Panc1 (cell line): Measurements from ENCODE around the gene USP32. TPM values are rescaled to one million over a fixed set of nuclear protein-coding genes. Genes with fewer than 3 reads are reported as not detected.

Source experiments
- ATAC-seq: fragments of 200-7000 bp; cut with Tn5 transposase; 2 replicates; pipeline ENCODE4 v1.9.1; 2020; ENCODE audit warnings: mild to moderate bottlenecking, moderate library complexity
- BruUV-seq: library from RNA; stranded (reverse); fragments of 400-500 nt; replicated peaks from 2 replicates; lab custom pipeline; 2021; lab: Mats Ljungman, UMichigan
- CTCF ChIA-PET: fragments of 300-600 bp; sonication (Branson Sonifier 250); formaldehyde crosslinking; loops from one replicate; lab custom pipeline; 2022; ENCODE audit warnings: antibody characterized with exemption; lab: Charles Lee
- POLR2A ChIA-PET: fragments of 300-600 bp; sonication (Branson Sonifier 250); formaldehyde crosslinking; loops from one replicate; lab custom pipeline; 2022; ENCODE audit warnings: antibody characterized with exemption; lab: Charles Lee
- DNase-seq: peaks from one replicate; pipeline ENCODE4 v3.0.0-alpha.2; 2010; ENCODE audit warnings: low read depth, low spot score
- H3K27ac ChIP-seq: 2 replicates; pipeline ENCODE4 v1.5.1; 2011; ENCODE audit warnings: mild to moderate bottlenecking, low read length, inconsistent platforms
- H3K27me3 ChIP-seq: fragments of 200-500 bp; sonication (Bioruptor generic); 2 replicates; pipeline ENCODE4 v1.6.0; 2014; ENCODE audit warnings: low read length, inconsistent platforms; ENCODE audit not compliant: control insufficient read depth, insufficient read depth
- H3K36me3 ChIP-seq: fragments of 200-500 bp; sonication (Bioruptor generic); 2 replicates; pipeline ENCODE4 v1.5.1; 2014; ENCODE audit warnings: inconsistent platforms, mild to moderate bottlenecking, low read length, moderate library complexity; ENCODE audit not compliant: control insufficient read depth, insufficient read depth
- H3K4me1 ChIP-seq: 2 replicates; pipeline ENCODE4 v1.5.1; 2011; ENCODE audit warnings: inconsistent platforms, mild to moderate bottlenecking, low read length, moderate library complexity; ENCODE audit not compliant: control insufficient read depth, insufficient read depth
- H3K4me3 ChIP-seq, 2 experiments: 2 replicates each; pipeline ENCODE4 v1.5.1; 2011 to 2012; ENCODE audit warnings: low read depth in 2 of 2, low read length in 2 of 2, mild to moderate bottlenecking in 2 of 2, inconsistent platforms in 1 of 2, moderate library complexity in 1 of 2
- H3K9me3 ChIP-seq: fragments of 200-500 bp; sonication (Bioruptor generic); 2 replicates; pipeline ENCODE4 v1.5.1; 2014; ENCODE audit warnings: low read depth, mild to moderate bottlenecking, inconsistent platforms, low read length, moderate library complexity; ENCODE audit not compliant: control insufficient read depth, insufficient read depth
- POLR2AphosphoS5 ChIP-seq: IDR thresholded peaks from 2 replicates; pipeline ENCODE4 v1.6.1; 2012; ENCODE audit warnings: mild to moderate bottlenecking, low read depth, low read length, moderate library complexity
- SIN3A ChIP-seq: IDR thresholded peaks from 2 replicates; pipeline ENCODE4 v1.6.1; 2012; ENCODE audit warnings: low read depth, mild to moderate bottlenecking, low read length, moderate library complexity, borderline replicate concordance; ENCODE audit not compliant: insufficient read depth
- TCF7L2 ChIP-seq: IDR thresholded peaks from 2 replicates; pipeline ENCODE4 v1.6.1; 2011; ENCODE audit warnings: mild to moderate bottlenecking, low read depth, low read length, inconsistent platforms
- in situ Hi-C: cut with HindIII; loops from 2 replicates; pipeline ENCODE4 v1.10.0; 2016; ENCODE audit warnings: low sequenced_read_pairs, low pct_unique_long_range_greater_than_20kb
- intact Hi-C: fragments of 100-400 bp; cut with micrococcal nuclease; formaldehyde crosslinking; loops from one replicate; pipeline ENCODE4 v1.10.0; 2022; ENCODE audit not compliant: unreplicated experiment
- total RNA-seq: library from RNA; stranded (reverse); gene quantifications from one replicate; pipeline ENCODE4 v1.2.1, GENCODE V29; 2021; ENCODE audit not compliant: unreplicated experiment
- TF ChIP-seq, protein P1 (sequence below), 2 experiments: IDR thresholded peaks; 2 replicates each; pipeline ENCODE4 v1.6.1; 2011 to 2012; ENCODE audit warnings: low read depth in 2 of 2, control low read depth in 1 of 2, low read length in 1 of 2, mild to moderate bottlenecking in 1 of 2, moderate library complexity in 1 of 2; ENCODE audit not compliant: insufficient read depth in 1 of 2
- TF ChIP-seq, protein P2 (sequence below): fragments of 450-650 bp; IDR thresholded peaks from 2 replicates; pipeline ENCODE4 v1.5.1; 2017; ENCODE audit warnings: mild to moderate bottlenecking

Gene USP32
- total RNA-seq, 1 experiment from 2014 or later, result 45.5 TPM

DNA sequence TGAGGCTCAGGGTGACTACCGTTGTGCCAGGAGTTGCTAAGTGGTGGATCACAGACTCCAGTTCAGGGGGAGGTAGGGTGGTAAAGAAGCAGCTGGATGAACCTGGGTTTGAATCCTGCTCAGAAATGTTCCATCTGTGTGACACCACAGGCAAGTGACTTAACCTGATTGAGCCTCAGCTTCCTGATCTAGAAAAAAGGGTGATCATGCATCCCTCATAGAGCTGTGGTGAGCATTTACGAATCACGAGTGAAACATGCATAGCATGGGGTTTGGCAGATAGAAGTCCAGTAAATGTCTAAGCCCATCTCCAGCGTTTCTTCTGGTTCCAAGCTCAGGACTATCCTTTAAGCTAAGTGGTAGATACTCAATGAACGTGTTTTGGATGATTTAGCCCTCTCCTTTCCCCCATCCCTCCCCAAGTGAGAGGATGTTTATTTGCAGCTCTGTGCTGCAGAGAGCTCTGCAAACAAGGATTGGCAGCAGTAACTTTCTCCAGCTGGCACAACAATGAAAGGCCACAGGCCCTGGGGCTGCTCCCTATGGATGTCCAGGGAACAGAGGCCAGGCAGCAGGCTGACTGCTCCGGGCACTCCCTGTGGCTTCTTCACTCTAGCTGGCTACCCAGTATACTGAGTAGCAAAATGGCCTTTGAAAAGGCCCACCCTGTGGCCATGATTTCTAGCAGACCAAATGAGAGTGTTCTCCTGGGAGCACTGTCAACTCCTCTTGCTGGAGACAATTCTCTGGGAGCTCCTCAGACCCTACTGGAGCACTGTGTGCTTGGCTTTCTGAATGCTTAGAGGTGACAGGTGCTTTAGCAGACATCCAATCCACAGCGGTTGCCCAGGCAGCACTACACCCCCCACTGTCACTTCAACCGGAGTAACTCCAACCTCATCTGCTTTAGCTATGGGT lies 220.8 kb downstream of the USP32 start:
- TF ChIP-seq, protein P1, sequence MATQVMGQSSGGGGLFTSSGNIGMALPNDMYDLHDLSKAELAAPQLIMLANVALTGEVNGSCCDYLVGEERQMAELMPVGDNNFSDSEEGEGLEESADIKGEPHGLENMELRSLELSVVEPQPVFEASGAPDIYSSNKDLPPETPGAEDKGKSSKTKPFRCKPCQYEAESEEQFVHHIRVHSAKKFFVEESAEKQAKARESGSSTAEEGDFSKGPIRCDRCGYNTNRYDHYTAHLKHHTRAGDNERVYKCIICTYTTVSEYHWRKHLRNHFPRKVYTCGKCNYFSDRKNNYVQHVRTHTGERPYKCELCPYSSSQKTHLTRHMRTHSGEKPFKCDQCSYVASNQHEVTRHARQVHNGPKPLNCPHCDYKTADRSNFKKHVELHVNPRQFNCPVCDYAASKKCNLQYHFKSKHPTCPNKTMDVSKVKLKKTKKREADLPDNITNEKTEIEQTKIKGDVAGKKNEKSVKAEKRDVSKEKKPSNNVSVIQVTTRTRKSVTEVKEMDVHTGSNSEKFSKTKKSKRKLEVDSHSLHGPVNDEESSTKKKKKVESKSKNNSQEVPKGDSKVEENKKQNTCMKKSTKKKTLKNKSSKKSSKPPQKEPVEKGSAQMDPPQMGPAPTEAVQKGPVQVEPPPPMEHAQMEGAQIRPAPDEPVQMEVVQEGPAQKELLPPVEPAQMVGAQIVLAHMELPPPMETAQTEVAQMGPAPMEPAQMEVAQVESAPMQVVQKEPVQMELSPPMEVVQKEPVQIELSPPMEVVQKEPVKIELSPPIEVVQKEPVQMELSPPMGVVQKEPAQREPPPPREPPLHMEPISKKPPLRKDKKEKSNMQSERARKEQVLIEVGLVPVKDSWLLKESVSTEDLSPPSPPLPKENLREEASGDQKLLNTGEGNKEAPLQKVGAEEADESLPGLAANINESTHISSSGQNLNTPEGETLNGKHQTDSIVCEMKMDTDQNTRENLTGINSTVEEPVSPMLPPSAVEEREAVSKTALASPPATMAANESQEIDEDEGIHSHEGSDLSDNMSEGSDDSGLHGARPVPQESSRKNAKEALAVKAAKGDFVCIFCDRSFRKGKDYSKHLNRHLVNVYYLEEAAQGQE (IDR thresholded peaks at IDR 0.05; ENCODE audit: insufficient read depth in 1 of 2, low read depth in 2 of 2, low read length in 1 of 2), result no peak
- TF ChIP-seq SIN3A (no peak), POLR2AphosphoS5 (peak; percentile 37; the same call in 1 of the 2 replicates), TCF7L2 (no peak)
- TF ChIP-seq, protein P2, sequence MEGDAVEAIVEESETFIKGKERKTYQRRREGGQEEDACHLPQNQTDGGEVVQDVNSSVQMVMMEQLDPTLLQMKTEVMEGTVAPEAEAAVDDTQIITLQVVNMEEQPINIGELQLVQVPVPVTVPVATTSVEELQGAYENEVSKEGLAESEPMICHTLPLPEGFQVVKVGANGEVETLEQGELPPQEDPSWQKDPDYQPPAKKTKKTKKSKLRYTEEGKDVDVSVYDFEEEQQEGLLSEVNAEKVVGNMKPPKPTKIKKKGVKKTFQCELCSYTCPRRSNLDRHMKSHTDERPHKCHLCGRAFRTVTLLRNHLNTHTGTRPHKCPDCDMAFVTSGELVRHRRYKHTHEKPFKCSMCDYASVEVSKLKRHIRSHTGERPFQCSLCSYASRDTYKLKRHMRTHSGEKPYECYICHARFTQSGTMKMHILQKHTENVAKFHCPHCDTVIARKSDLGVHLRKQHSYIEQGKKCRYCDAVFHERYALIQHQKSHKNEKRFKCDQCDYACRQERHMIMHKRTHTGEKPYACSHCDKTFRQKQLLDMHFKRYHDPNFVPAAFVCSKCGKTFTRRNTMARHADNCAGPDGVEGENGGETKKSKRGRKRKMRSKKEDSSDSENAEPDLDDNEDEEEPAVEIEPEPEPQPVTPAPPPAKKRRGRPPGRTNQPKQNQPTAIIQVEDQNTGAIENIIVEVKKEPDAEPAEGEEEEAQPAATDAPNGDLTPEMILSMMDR, result no peak
- no peak overlapping the region for H3K4me3 ChIP-seq
- POLR2A ChIA-PET, result no interaction called here
- CTCF ChIA-PET, result interaction anchor here (0.5 kb wide), 1 partner anchor 428 kb away, joined by 4 read pairs; no protein-coding TSS in a partner anchor
- H3K27me3 ChIP-seq, result no peaks in the 10 kb centered on the region
- peaks cover 15% of the 10 kb centered on the region for H3K4me1 ChIP-seq
- BruUV-seq, result no TSS peak
- in situ Hi-C loops (no loop called here), intact Hi-C loops (no loop called here)
- H3K9me3 ChIP-seq, result no peaks in the 10 kb centered on the region
- H3K27ac ChIP-seq, result peak overlapping the region; percentile 31; the same call in 1 of the 2 replicates
- H3K36me3 ChIP-seq, result no peaks in the 10 kb centered on the region
- DNase-seq (no peak), ATAC-seq (peak; percentile 41; the same call in 1 of the 2 replicates)

DNA sequence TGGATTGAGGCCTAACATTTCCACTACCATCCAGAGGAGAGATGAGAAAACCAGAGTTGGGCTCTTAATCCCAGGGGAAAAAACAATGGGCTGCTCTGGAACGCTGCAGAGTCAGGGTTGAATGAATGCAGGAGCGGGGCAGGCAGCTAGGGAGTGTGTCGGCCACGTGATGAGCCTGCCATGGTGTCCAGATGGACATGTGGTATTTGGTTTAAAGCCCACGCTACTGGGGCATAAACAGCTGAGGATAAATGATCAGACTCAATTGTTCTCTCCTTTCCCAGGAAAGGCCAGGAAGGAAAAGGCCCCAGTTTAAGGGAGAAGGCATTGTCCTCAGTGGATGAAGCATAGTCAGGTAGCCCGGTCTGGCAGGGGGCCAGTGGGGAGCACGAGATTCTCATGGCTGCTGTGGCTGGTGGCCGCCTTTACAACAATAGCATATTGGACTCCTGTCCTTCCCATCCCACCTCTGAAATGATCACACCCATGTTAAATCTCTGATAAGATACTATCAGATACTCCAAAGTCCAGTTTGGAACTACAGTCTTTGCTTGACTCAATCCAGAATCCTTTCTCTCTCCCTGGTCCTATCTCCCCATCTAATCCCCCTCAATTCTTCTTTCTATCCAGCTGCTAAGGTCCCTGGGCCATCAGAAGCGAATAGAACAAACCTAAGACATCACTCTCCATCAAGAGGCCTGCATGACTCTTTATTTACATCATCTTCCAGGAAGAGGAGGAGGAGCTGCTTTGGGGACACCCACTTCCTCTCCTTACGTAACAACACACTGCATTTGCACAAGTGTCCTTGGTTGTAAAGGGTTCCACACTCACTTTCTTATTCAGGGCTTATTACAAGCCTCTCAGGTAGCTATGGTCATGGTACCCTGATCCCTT lies 221.8 kb downstream of the USP32 start:
- TF ChIP-seq, protein P2, result no peak
- TF ChIP-seq, protein P1 (IDR thresholded peaks at IDR 0.05; ENCODE audit: insufficient read depth in 1 of 2, low read depth in 2 of 2, low read length in 1 of 2), result no peak
- TF ChIP-seq POLR2AphosphoS5 (no peak), TCF7L2 (no peak), SIN3A (no peak)
- Histone ChIP-seq H3K27ac (peak overlapping the region; percentile 31; the same call in 1 of the 2 replicates), H3K27me3 (no peaks in the 10 kb centered on the region), H3K36me3 (no peaks in the 10 kb centered on the region), H3K9me3 (no peaks in the 10 kb centered on the region), H3K4me1 (peaks cover 18% of the 10 kb centered on the region), H3K4me3 (no peak overlapping the region)
- CTCF ChIA-PET, result no interaction called here
- in situ Hi-C loops (no loop called here), intact Hi-C loops (no loop called here)
- POLR2A ChIA-PET, result no interaction called here
- BruUV-seq, result no TSS peak
- DNase-seq (no peak), ATAC-seq (no peak)
